Spleen (tissue), 7 donors: ENCODE data around the gene NEURL1.

Experiments
- CTCF ChIP-seq, 11 experiments: fragments of 200-600 bp in 7 of 11; fragments of 450-650 bp in 4 of 11; sonication (generic) in 4 of 11; IDR thresholded peaks in 8 of 11; conservative IDR thresholded peaks in 3 of 11; 1 replicate in 7 of 11; 2 replicates in 4 of 11; pipeline versions ENCODE4 v1.4.0 to v1.8.0; 2016 to 2021; ENCODE audit warnings: antibody characterized with exemption in 11 of 11, inconsistent platforms in 4 of 11, mild to moderate bottlenecking in 1 of 11
- POLR2A ChIP-seq, 3 donors: fragments of 450-650 bp; IDR thresholded peaks; one replicate each; pipeline ENCODE4 v1.5.1; 2017; ENCODE audit warnings: antibody characterized with exemption in 3 of 3, mild to moderate bottlenecking in 1 of 3
- POLR2AphosphoS5 ChIP-seq, 3 donors: sonication (generic); formaldehyde crosslinking; IDR thresholded peaks; one replicate each; pipeline ENCODE4 v1.5.1; 2017; ENCODE audit warnings: antibody characterized with exemption in 3 of 3
- donor health status: DM: no; HTN: no; CAD: no; lungs with moderate emphysema.
- donor health status: DM: no; HTN: no; CAD: no.
- donor health status: DM: no; HTN: no; CAD: no.

- no peak for TF ChIP-seq CTCF (IDR thresholded peaks at IDR 0.05 in 8 of 11, conservative IDR thresholded peaks at IDR 0.05 in 3 of 11)
- no peak for TF ChIP-seq POLR2AphosphoS5 (IDR thresholded peaks at IDR 0.05)
- no peak for TF ChIP-seq POLR2A (IDR thresholded peaks at IDR 0.05)
These were observed 80.9 kb downstream of the NEURL1 start for GRCh38 chr10:103574097-103575061.
